DMS 273 (cell line): ENCODE data around the gene MMRN1.

Experiments used
- DNase-seq: peaks from one replicate; lab custom pipeline; 2025; ENCODE audit not compliant: unreplicated experiment; lab: John Stamatoyannopoulos, UW

MMRN1 gene

GRCh38 chr4:89906777-89907521, 12.3 kb downstream of the MMRN1 start:
- DNase-seq, result no peak

- DNase-seq, result no peak
Observed at GRCh38 chr4:89909889-89910288, 15.2 kb downstream of the MMRN1 start.

DNA sequence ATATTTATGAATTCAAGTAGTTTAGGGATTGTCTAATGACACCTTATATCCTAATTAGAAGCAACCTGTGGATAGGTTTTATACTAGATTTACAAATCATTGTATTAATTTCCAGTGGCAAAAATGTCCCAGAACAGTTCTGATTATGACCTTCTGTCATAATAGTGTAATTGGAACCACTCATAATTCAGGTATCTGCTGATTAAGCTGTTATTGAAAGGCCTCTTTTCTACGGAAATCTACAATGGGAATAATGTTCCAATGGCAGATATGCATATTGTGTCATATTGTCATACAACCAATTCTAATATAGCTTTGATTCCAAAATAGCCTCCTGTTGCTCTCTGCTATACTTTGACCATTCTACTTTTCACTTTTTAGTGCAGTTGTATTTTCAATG, 19.0 kb downstream of the MMRN1 start:
- DNase-seq, result no peak

DNA sequence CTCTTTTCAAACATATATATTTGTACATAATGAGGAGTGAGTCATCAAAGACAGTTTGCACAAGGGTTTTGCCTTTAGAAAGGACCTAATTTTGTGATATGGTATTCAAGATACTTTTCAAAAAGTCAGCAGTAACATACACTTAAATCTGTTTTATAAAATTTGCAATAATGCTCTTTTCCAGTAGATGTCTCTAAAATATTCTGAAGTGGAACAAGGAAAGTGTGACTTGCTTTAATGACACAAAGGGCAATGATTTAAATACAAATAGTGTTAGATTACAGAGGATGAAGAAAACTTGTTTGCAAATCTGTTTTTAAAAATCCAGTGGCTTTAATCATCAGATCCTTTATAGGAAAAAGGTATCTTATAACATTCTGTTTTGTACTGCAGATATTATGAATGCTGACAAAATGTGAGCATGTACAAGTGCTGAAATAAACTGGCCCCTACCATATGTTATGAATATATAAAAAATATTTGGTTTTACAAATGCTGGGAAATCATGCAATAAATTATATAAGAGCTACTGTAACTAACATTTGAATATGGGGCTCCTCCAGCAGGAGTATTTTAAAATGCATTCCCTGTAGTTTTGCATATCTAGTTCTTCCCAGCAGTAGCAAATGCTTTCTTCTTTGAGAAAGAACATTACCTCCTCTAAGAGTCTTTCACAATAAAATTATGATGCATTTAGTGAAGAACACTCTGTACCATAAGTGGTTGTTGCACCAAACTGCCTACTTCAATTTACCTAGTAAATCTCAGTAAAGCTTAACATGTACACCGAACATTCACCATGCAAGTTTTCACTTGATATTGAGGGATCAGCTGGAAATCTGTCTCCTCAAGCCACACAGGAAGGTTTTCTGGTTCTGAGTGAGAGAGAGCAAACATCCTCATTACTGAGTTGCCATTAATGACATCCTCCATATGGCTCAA, 20.2 kb downstream of the MMRN1 start:
- peak; percentile 12 for DNase-seq

DNA sequence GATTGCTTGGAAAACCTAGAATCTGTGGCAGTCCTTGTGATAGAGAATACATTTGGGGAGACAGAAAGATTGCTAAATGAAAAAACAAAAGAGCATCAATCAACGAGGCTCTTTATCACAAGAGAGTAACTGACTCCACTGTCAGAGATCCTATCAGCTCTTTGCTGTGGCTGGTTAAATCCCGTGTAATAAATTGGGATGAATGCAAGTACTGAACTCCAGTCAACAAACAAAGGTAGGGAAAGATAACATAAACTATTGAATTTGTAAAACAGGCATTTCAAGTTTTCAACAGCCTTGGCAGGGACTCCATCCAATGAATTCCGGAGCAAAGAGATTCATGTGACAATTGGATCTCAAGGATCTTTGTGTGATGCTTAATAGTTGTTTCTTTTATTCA, 21.3 kb downstream of the MMRN1 start:
- no peak for DNase-seq

- DNase-seq, result no peak
Observed at GRCh38 chr4:89922848-89923416, 28.3 kb downstream of the MMRN1 start.

- no peak for DNase-seq
Observed at GRCh38 chr4:89928838-89929237, 34.2 kb downstream of the MMRN1 start.

DNA sequence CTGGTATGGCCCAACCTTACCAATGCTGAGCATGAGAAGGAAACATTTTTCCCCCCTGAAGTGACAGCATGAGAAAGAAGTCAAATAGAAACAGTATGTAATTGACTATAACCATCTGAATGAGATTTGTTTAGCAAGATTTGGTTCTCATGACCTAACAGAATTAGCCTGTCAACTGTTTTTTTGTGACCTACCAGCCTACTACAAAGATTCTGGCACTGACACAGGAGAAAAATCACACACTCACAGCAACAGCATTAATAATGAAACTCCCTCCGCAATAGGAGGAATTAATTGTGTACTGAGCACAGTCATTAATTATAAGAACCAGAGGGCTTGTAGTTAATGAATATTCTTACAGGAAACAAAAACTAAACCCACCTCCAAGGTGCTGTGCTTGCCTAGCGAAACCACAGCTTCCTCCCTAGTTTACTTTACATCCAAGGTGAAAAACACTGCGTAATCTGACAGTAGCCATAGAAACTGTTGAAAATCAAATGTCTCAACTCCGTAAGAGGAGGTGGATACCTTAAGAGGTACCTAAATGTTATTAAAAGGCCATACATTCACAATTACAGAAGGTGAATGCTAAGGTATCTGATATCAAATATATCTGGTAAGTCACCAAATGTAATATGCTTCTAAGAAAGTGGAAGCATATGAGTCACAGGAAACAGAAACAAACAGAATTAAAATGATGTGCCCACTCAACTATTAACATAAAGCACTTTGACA, 34.9 kb downstream of the MMRN1 start:
- no peak for DNase-seq

DNA sequence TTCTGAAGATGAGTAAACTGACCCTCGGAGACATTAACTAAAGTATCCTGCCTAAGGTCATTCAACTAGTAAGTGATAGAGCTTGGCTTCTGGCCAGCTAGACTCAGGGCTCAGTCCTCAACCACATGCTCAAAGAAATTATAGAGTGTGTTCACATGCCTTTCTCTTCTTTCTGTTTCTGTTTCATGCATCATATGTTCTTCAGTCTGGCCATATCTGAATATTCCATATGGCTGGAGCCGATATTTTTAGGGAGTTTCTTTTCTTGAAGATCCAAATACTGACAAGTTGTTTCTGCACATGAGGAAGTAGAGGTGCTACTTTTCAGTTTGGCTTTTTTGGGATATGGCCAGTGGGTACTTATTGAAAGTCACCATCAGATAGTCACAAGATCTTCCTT, 44.9 kb downstream of the MMRN1 start:
- peak; percentile 72 for DNase-seq

- peak; percentile 70 for DNase-seq
Observed at GRCh38 chr4:89939994-89940393, 45.3 kb downstream of the MMRN1 start.

GRCh38 chr4:89942811-89943210, 48.2 kb downstream of the MMRN1 start:
- DNase-seq, result no peak

DNA sequence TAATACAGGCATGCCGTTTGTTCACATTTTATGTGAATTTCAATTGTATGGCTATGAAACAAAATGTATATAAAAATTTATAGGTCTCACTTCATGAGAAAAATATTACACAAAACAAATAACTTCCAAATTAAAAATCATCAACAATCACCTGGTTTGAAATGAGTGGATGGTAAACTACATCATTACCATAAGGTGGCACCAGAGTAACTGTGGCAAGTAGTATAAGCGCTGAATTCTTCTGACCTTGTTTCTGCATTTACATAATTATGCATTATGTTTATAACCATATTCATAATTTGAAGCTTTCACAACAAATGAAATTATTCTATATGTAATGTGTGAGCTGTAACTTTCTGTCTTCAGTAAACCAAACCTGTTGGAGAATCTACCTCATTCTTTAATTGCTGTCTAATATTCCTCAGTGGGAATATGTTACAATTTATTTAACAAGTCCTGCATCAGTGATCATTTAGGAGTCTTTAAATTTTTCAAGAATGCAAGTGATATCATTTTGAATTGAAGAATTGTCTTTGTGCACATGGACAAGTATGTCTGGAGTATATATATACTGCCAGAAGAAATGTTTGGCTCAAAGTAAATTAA, 55.2 kb downstream of the MMRN1 start:
- peak; percentile 9 for DNase-seq

DNA sequence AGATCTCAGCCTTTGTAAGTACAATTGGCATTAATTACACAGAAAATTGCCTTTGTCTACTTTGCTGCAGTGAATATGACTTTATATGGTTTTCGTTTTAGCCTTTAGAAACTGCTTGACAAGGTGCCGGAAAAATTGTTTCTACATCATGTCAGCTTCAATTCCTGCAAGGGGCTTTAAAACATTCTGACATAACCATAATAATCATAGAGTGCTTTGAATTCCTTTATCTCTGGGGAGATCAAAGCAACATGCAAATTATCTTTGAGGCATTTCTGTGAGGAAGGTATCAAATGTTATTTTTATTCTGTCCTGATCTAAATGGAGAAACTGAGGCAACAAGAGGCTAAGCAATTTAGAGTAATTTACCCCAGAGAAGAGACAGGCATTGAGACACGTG, 57.8 kb downstream of the MMRN1 start:
- no peak for DNase-seq

GRCh38 chr4:89954906-89955695, 60.4 kb downstream of the MMRN1 start:
- no peak for DNase-seq

DNA sequence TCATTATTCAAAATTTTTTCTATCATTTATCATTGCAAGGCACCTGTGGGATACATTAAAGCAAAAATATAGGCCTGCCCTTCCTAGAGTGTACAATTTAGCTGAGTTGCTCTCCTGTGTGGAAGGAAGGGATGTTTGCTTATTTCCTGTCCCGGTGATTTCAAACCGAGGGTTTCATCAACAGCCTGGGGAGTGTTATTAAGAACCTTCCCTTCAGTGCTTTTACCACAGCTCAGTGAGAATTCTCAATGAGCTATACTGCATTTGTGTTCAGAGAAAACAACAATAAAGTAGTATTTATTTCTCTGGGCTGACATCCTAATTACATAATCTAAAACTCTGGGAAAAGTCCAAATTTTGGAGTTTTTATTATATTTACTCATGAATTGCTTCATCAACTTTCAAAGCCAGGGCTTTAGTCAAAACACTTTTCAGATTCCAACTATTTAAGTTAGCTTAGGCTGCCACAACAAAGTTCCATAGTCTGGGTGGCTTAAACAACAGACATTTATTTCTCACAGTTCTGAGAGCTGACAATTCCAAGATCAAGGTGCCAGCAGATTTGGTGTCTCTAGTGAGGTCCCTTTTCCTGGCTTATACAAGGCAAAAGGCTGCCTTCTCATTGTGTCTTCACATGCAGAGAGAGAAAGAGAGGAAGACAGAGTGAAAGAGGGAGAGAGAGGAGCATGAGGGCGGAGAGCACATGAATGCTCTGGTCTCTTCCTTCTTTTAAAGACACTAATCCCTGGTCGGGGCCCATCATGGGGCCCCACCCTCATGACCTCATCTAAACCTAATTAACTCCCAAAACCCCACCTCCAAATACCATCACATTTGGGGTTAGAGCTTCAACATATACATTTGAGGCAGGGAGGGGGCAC, 62.6 kb downstream of the MMRN1 start:
- DNase-seq, result no peak

DNA sequence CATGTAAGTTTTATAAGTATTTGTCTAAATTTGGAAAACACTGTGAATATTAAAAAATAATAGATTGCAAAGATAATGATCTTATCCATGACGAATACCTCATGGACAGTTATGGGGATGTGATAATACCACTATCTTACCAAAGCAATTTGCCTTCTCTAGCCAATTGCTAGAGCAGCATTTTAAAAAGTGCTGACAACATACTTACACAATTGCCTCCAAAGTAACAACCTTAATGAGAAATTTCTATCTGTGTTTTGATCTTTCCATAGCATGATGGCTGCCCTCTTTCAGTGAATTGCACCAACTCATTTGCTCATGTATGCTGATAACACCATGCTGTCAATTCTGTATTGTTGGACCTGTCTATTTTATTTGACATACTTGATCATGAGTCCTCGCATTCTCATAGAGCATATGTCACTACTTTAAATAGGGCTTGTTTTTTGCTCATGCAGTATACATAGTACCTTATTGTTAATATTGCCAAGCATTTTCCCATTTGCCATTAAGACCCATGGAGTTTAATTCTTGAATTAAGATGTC, 87.2 kb downstream of the MMRN1 start:
- DNase-seq, result no peak

DNA sequence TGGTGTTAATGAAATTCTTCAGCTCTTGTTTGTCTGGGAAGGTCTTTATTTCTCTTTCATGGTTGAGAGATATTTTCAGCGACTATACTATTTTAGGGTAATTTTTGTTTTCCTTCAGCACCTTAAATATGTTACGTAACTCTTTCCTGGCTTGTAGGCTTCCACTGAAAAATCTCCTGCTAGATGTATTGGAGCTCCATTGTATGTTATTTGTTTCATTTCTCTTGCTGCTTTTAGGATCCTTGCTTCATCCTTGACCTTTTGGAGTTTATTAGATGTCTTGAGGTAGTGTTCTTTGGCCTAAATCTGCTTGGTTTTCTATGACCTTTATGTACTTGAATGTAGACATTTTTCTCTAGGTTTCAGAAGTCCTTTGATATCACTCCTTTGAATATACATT, 93.6 kb downstream of the MMRN1 start:
- no peak for DNase-seq

DNA sequence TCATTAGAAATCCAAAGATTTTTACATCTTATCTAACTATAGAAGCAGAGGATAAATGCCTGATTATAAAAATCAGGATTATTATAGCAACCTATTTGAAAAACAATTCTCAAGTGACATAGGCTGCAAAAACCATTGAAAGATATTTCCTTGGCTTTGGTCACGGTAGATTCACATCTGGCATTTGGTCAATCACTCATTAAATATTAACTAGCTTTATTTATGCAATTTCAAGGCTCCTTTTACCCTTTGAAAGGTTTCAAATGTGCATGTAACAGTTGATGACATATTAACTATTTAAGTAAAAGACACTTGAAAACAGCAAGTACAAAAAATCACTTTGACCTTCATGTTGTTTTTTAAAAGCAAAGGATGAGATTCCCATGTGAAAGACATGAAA, 98.1 kb downstream of the MMRN1 start:
- no peak for DNase-seq
